ENCODE data around the gene MICOS13.

The MICOS13 gene

DNA sequence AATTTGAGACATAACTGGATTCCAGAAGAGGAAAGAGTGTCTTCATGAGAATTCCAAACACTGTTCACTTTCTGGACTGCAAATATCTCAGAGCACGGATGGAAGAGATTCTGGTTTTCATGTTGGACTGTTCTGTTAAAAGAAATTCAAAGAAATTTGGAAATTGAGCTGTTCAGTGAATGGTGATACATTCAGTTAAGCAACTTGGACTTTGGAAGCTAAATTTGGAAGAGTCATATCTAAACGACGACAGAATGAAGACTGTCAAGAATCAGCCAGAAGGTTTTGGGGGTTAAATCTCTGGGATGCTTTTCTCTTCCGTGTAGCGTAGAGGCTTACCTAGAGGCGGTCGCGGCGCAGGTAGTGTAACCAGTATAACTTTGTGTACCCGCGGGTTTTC, 31.9 kb downstream of the MICOS13 start:
- H3K4me3 ChIP-seq (ENCODE audit: low read depth, low read length) = no peak overlapping the region
- TF ChIP-seq, protein P1, sequence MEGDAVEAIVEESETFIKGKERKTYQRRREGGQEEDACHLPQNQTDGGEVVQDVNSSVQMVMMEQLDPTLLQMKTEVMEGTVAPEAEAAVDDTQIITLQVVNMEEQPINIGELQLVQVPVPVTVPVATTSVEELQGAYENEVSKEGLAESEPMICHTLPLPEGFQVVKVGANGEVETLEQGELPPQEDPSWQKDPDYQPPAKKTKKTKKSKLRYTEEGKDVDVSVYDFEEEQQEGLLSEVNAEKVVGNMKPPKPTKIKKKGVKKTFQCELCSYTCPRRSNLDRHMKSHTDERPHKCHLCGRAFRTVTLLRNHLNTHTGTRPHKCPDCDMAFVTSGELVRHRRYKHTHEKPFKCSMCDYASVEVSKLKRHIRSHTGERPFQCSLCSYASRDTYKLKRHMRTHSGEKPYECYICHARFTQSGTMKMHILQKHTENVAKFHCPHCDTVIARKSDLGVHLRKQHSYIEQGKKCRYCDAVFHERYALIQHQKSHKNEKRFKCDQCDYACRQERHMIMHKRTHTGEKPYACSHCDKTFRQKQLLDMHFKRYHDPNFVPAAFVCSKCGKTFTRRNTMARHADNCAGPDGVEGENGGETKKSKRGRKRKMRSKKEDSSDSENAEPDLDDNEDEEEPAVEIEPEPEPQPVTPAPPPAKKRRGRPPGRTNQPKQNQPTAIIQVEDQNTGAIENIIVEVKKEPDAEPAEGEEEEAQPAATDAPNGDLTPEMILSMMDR (IDR thresholded peaks at IDR 0.05; ENCODE audit: borderline replicate concordance, insufficient read depth, low read depth, low read length) = no peak

- no peak overlapping the region for H3K4me3 ChIP-seq (ENCODE audit: low read depth, low read length)
- TF ChIP-seq, protein P1 (IDR thresholded peaks at IDR 0.05; ENCODE audit: borderline replicate concordance, insufficient read depth, low read depth, low read length) = no peak
These were observed 33.6 kb downstream of the MICOS13 start for GRCh38 chr19:5646703-5647102.

- H3K4me3 ChIP-seq (ENCODE audit: low read depth, low read length) = no peak overlapping the region
- TF ChIP-seq, protein P1 (IDR thresholded peaks at IDR 0.05; ENCODE audit: borderline replicate concordance, insufficient read depth, low read depth, low read length) = no peak
These were observed 34.9 kb downstream of the MICOS13 start for GRCh38 chr19:5645409-5645808.

DNA sequence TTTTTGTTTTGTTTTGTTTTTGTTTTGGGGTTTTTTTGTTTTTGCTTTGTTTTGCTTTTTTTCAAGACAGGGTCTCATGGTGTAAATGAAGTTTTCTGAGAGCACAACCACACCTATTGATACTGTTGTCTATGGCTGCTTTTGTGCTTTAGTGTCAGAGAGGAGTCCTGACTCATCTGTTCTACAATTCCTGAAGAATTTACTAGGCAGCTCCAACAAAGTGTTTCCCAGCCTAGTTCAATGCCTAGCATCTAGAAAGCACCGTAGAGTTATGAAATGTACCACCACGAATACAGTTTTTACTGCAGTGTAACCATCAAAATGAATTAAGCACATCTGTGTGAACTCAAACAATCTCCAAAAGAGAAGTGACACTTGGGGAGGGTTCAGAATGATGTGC, 36.3 kb downstream of the MICOS13 start:
- TF ChIP-seq, protein P1 (IDR thresholded peaks at IDR 0.05; ENCODE audit: borderline replicate concordance, insufficient read depth, low read depth, low read length) = no peak

GRCh38 chr19:5643060-5643459, 37.3 kb downstream of the MICOS13 start:
- H3K4me3 ChIP-seq (ENCODE audit: low read depth, low read length) = no peak overlapping the region
- TF ChIP-seq, protein P1 (IDR thresholded peaks at IDR 0.05; ENCODE audit: borderline replicate concordance, insufficient read depth, low read depth, low read length) = no peak

More for the DNA sequence above, 36.3 kb downstream of the MICOS13 start:
- H3K4me3 ChIP-seq (ENCODE audit: low read depth, low read length) = no peak overlapping the region

- no peak overlapping the region for H3K4me3 ChIP-seq (ENCODE audit: low read depth, low read length)
- TF ChIP-seq, protein P1 (IDR thresholded peaks at IDR 0.05; ENCODE audit: borderline replicate concordance, insufficient read depth, low read depth, low read length) = no peak
These were observed 38.1 kb downstream of the MICOS13 start for GRCh38 chr19:5642204-5642603.

GRCh38 chr19:5641171-5641570, 39.1 kb downstream of the MICOS13 start:
- H3K4me3 ChIP-seq (ENCODE audit: low read depth, low read length) = no peak overlapping the region
- TF ChIP-seq, protein P1 (IDR thresholded peaks at IDR 0.05; ENCODE audit: borderline replicate concordance, insufficient read depth, low read depth, low read length) = no peak
